NCI-H2029 (cell line): ENCODE results near the gene MARCHF9.

ENCODE experiments used
- DNase-seq: peaks from one replicate; lab custom pipeline; 2025; lab: John Stamatoyannopoulos, UW

The MARCHF9 gene

DNA sequence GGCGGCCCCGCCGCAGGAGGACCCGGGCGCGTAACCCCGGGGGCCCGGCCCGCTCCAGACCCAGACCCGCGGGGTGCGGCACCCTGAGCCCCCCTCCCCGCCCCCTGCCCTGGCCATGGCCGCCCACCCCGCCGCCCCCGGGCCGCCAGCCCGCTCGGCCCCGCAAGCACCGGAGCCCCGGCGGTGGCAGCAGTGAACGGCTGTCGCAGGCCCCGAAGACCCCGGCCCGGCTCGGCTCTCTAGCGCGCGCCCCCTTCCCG is 221 bp downstream of the MARCHF9 start:
- DNase-seq, result no peak

DNA sequence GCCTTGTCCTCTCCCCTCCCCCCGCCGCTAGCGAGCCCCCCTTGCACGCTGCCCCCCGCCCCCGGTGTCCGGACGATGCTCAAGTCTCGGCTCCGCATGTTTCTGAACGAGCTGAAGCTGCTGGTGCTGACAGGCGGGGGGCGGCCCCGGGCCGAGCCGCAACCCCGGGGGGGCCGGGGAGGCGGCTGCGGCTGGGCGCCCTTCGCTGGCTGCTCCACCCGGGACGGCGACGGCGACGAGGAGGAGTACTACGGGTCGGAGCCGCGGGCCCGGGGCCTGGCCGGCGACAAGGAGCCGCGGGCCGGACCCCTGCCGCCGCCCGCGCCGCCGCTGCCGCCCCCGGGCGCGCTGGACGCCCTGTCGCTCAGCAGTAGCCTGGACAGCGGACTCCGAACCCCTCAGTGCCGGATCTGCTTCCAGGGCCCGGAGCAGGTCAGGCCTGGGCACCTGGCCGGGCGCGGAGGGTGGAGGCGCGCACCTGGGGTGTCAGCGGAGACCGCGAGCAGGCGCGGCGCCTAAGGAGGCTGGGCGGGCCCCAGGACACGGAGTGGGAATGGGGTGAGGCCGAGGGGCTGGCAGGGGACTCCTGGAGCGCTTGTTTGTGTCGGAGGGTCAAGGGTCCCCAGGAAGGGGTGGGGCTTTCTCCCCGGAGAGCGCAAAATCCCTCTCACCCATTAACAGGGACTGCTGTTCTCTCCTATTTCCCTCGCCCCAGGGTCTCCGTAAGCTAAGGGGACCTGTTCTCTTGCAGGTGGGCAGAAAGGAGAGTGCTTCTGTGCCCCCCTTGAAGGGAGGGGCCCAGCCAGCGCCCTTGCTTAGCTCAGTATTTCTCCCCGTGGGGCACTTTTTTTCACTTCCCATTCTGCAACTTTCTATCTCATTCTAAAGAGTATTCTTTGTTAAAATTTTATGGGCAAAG is 810 bp downstream of the MARCHF9 start:
- DNase-seq, result no peak

DNA sequence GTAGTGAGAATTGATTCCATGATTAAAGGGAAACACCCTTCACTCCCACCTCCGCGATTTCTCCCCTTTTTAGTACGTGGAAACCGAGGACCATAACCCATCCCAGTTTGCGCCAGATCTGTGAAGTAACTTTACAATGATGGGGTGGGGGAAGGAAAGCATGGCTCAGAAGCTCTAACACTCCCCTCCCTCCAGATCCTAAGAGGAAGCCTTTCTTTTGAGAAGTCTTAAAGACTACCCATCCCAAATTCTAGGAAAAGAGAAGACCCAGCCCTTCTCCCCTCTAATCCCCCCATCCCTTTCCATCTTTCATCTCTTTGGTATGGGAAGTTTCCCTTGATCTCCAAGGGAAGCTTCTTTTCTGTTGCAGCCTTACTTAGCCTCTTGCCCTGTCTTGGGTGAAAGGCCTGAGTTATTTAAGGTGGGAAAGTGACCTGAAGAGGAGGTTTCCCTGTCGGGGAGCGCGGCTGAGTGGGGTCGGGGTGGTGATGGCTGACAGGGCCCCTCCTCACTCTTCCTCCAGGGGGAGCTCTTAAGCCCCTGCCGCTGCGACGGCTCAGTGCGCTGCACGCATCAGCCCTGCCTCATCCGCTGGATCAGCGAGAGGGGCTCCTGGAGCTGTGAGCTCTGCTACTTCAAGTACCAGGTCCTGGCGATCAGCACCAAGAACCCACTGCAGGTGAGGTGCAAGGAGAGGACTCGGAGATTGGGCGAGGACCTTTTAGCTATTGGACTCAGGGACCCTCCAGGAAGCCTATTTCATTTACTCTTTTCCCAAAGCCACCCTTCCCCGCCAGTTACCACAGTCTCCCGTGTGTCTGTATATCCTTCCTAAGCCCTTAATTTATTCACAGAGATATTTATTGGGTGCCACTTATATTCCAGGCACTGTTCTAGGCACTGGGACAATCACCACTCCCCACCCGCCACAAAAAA is 1.8 kb downstream of the MARCHF9 start:
- DNase-seq, result no peak

DNA sequence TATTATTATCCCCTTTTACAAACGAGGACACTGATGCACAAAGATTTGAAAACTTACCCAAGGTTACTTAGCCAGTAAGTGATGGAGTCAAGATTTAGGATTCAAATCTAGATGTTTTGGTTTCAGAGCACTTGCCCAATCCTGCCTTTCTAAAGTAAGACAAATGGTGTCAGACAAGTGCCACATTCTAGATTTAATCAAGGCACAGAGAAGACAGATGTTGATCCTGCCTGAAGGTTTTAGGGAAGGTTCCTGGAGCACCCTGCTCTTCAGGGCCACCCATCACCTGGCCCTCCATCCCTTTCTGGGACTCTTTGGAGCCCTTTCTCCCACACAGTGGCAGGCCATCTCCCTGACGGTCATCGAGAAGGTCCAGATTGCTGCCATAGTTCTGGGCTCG is 2.9 kb downstream of the MARCHF9 start:
- no peak for DNase-seq

DNA sequence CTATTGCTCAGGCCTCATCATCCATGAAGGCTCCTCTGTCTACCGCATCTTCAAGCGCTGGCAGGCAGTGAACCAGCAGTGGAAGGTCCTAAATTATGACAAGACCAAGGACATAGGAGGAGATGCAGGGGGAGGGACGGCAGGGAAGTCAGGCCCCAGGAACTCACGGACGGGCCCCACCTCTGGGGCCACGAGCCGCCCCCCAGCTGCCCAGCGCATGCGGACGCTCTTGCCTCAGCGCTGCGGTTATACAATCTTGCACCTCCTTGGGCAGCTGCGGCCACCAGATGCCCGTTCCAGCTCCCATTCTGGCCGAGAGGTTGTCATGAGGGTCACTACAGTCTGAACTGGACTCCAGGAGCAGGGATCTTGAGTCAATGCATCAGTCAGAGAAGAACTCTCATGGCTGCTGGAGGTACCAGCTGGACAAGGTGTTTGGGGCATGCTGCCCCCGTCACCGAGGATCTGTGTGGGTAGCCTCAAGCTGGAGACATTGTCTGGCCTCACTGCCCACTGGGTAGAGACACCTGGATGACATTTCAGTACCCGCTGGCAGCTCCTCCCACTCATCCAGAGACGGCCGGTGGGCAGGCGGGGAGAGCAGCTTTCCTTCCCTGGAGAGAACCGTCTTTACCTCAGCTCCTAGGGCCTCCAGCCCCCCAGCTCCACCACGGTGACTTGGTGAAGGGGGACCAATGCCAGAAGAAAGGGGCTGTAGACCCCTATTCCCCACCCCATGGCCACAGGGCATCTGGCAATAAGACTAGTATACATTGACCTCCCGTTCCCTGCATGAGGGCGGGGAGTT is 3.9 kb downstream of the MARCHF9 start:
- DNase-seq, result no peak

DNA sequence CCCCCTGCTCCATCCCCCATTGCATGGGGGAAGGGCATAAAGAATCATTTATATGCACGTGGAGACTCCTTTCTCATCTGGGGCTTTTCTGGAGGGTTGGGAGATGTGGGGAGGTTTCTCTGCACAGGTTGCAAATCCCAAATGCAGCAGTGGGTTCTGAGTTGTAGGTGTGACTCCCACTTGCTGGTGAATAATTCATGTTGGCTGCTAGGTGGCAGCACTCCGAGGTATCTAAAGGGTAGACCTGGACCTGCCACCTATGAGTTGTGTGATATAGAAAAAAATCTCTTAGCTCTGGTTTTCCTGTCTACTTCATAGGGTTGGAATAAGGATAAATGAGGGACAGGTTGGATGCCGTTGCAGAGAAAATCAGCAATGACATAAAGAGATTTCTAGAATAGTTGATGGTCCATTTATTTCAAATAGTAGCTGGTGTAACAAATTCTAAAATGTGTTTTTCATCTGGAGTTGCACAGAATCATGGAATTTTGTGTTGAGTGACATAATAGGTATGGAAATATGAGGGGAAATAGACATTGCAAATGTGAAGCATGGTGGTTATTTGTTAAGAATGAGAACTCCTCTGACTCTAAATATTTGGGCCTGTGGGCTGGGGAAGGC is 4.6 kb downstream of the MARCHF9 start:
- no peak for DNase-seq

DNA sequence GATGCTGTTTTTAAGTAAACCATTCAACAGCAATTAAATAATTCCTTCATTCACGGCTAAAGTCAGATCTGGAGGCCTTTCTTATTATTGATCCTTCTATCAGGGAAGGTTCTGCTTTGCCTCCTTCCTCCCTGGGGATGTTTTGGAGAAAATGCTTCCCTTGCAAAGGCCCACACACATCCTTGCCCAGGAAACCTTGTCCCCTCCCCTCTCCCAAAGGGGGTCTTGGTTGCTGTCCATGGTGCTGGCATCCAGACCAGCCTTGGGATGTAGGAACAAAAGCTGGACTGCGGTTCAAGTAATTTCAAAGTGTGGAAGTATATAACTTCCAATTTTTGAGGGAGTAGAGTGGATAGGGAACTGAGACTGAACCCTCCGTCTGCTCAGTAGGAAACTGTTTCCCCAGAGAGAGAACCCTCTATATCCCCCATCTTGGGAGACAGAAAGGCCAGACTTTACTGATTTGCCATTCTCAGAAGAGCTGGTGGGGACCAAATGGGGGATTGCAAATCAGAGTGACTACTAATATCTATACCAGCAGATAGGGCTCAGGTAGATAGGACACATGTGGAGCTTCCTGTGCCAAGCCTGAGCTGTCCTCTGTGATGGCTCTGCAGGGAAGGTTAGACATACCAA is 5.6 kb downstream of the MARCHF9 start:
- DNase-seq, result no peak

DNA sequence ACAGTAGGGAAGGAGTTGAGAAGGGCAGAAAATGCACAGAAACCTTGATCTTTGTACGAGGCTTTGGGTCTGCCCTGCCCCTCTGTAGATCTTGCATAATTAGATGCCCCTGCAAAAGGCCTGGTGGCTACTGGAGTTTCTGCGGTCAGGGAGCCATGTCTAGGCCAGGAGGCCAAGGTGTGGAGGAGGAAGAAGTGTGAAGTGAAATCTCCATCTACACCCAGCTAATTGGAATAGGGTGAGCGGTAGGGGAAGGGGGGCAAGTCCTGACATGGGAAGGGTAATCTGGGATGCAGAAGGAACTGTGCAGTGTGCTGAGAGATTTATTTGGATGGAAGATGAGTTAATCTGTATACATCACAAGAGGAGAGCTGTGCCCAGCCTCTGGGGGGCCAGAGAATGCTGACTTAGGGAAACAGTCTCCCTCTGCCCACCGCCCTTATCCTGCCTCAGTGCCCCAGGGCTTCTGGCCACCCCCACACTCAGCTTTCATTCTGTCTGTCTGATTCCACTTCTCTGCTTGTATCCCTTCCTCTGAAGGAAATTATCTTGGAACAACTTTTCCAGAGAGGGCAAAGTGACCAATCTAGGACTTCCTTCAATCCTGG is 6.6 kb downstream of the MARCHF9 start:
- DNase-seq, result no peak

DNA sequence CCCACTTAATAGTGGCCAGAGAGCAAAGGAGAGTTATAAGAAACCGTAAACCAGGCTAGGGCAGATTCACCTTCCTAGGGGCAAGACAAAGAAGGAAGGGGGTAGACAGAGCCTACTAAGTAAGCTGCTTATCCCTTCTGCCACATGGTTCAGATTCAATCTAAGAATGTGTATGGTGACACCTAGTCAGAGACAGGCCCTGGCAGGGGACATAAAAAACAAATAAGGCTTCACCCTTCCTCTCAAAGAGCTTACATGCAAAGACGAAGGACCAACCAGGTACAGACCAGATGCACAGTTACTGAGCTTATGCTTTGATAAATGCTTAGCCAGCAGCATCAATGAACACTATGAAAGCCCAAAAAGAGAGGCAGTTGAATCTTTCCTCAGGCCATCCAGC is 7.6 kb downstream of the MARCHF9 start:
- no peak for DNase-seq

DNA sequence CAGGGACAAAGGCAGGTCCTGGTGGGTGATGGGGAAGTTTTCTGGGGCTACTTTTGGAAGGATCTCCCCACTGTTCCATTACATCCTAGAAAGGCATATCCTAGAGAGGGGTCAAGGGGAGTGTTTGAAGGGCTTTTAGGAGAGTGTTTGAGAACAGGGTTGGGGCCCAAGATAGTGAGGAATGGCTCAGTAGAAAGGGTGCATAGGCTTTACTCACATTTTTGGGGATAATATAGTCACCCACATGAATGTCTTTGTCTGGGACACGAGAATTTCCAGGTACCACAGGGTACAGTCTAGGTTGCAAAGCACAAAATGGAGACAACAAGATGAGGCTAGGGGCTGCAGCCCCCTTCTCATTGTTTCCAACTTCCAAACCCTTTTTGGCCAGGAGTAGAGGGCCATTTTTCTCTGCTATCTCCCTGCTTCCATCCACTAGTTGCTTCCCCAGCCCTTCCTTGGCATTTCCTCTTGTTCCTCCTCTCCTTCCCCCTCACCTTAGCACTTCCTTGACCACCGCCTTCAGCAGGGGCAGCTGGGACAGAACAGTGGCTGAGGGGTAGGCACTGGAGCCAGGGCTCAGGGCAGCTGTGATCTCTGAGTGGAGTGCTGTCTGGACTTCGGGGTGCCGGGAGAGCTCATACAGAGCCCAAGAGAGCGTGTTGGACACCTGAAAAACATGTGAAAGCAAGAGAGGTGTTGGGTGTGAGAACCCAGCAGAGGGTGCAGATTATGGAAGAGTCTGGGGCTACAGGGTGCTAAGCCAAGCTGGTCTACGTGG is 9.2 kb downstream of the MARCHF9 start:
- no peak for DNase-seq

DNA sequence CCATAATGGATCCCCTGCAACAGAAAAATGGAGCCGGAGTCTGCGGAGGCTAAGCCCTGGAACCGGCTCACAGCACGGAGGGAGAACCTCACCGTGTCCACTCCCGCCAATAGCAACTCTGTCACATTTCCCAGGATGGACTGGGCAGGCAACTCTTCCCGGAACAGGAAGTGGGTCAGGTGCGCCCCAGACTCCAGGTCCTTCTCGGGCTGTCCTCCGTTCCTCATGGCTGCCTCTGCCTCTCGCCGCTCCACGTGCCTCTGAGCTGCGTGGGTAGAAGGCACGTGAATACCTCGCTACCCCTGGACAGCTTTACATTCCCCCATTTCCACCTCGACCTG is 9.7 kb downstream of the MARCHF9 start:
- DNase-seq, result peak; percentile 53

DNA sequence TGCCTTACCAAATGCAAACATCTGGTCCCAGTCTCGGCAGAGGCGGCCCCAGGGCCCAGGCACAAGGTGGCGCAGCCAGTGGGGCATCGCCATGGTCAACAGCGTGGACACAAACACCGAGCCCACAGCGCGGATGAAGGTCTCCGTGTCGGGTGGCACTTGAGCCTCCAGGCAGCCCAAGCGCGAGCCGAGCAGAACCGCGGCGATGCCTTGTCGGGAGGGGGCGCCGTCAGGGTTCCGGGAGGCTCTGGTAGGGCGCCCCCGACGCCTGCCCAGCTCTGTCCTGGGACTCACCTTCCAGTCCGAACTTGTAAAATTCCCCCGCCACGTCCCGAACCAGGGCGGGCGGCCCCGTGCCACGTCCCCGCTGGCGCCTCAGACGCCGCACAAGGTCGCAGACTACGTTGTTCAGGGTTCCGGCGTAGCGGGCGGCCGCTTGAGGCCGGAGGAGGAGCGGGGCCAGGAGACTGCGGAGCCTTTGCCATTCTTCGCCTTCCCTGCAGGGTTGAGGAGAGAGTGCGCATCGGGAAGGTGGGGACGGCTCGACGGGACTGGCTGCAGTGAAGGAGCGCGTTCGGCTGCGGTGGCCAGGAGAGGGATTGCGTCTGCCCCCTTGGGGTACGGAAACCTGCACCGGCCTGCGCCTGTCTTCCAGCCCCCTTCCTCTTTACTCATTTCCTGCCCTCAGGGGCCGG is 10.2 kb downstream of the MARCHF9 start:
- DNase-seq, result no peak

DNA sequence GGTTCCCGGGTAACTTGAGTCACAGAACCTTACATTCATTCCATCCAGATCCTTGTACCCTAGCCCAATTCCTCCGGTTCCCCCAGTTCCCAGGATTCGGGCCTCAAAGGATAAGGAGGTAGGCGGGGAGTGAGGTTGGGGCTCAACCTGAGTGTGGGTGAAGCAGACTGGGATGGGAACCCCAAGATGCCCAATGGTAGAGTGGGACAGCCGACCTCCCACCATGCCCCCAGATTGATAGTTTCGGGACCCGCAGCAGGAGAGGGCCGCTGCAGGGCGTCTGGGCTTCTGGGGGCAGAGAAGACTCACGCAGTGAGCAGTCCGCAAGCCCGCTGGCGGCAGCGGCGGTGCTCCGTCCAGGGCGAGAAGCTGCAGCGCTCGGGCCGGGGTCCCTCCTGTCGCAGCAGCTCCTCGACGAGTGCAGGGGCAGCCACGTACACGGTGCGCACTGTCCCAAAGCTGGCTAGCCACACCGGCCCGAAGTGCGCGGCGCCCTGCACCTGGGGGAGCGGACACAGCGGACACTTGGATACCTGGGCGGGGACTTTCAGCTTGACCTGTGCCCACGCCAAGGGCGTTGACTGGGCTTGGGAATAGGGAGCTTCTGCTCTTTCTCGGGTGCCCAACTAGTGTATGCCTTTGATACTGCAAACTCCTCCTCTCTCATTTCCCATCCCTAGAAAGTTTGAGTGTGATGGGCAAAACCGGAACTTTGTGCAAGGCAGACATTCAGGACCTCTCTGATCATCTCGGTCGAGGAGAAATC is 11.0 kb downstream of the MARCHF9 start:
- DNase-seq, result no peak

DNA sequence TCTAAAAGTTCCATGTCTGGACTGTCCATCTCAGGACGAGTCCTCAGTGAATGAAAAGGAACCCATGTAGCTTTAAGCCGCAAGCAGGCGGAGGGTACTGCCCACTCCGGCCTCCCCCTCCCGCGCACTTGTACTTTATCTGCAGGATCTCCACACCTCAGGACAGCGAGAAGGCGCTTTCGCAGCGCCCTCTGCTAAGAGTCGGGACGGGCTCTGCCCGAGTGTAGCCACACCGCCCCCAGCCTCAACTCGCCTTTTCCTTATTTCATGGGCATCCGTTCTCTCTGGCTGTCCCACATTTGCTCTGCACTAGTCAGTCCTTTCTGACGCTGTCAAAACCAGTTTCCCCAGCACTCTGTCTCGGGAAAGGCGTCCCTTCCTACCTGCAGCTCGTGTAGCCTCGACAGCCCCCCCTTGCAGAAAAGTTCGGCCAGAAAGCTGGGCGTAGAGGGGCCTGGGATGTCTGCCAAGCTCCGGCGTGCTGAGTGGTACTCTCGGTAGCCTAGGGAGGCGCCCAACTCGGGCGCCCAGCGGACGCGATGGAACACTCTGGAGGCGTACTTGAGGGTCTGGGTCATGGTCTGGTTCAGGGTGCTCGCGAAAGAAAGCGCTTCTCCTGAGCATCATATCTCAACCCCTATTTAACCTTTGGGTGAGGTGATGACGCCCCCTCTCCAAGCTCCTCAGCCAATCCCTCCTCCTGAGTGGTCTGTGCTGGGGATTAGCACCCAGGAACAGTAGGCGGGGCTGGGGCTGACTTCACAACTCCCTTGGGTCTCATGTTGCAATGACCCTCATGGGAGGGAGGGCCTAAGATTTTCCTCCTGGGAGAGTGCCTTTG is 11.8 kb downstream of the MARCHF9 start, which contains the start of gene CYP27B1:
Gene CYP27B1 (minus strand): TSS at position 615 of the 841 bp plus-strand sequence. CDS start 37 bp downstream, at position 578.
- no peak for DNase-seq

DNA sequence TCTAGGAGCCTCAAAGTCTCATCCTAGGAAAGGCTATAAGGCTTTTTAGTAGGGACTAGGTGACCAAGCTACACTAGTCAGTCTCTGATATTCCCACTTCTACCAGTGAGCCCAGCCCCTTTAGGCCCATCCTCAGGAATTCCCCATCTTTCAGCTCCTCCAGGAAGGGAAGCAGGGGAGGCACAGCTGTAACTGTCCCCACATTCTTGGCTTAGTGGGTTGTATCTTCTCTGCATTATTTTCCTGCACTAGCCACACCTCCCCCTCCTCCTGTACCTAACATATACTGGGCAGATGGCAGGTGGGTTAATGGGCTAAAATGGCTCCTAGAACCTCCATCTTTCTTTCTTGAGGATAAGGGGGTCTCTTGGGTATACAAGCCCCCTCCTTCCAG is 12.4 kb downstream of the MARCHF9 start:
- DNase-seq, result no peak

DNA sequence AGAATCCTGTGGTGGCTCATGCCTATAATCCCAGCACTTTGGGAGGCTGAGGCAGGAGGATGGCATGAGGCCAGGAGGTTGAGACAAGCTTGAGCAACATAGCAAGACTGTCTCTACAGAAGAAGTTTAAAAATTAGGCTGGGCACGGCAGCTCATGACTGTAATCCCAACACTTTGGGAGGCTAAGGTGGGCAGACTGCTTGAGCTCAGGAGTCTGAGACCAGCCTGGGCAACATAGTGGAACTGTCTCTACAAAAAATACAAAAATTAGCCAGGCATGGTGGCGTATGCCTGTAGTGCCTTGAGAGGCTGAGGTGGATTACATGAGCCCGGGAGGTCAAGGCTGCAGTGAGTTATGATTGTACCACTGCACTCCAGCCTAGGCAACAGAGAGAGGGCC is 13.0 kb downstream of the MARCHF9 start:
- no peak for DNase-seq

DNA sequence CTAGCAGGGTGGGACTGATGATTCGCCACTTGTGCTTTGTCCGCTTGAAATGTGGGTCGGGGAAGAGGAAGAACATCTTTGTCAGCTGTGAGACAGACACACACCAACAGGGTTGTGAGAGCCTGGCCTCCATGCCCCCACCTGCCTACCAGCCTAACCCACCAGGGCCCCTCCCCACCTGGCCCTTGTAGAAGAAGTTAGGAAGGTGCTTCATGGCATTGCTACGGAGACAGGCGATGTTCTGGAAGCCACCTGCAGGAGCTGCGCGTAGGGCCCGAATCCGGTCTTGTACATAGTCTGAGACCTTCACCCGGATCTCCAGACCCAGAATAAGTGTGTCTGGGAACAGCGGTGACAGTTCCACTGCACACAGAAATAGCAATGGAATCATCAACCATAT is 14.7 kb downstream of the MARCHF9 start:
- DNase-seq, result no peak

DNA sequence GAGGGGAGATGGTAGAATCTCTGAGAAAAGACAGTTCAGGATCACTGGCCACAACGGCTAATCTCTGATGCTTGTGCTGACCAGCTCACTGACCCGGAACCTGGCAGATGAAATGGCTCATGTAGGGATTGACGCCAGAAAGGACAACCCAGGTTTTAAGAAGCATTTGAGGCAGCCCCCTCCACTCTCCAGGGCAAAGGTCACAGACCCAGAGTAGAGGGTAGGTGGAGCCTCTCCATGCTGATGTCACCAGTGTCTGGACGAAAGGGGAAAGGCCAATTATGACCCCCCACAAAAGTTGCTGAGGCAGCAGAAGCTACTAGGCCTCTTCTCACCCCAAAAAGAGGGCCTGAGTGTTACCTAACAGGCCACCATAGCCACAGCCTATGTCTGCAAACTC is 15.8 kb downstream of the MARCHF9 start:
- no peak for DNase-seq
